Osteocyte (in vitro differentiated cells): ENCODE results near the gene SMAD3. TPM values are rescaled to one million over a fixed set of nuclear protein-coding genes. Genes with fewer than 3 reads are reported as not detected.

Experiments used
- DNase-seq: peaks from one replicate; pipeline ENCODE4 v3.0.0; 2021; ENCODE audit warnings: mixed read lengths; ENCODE audit not compliant: unreplicated experiment; ENCODE audit errors: extremely low spot score
- H3K27ac Mint-ChIP-seq: one replicate; pipeline ENCODE4 v1.8.0; 2021; ENCODE audit warnings: mild to moderate bottlenecking, mixed read lengths; ENCODE audit not compliant: unreplicated experiment
- H3K27me3 Mint-ChIP-seq: one replicate; pipeline ENCODE4 v1.8.0; 2021; ENCODE audit warnings: mixed read lengths; ENCODE audit not compliant: unreplicated experiment
- H3K36me3 Mint-ChIP-seq: one replicate; pipeline ENCODE4 v1.8.0; 2021; ENCODE audit warnings: mixed read lengths; ENCODE audit not compliant: unreplicated experiment
- H3K4me1 Mint-ChIP-seq: one replicate; pipeline ENCODE4 v1.8.0; 2021; ENCODE audit warnings: mixed read lengths; ENCODE audit not compliant: unreplicated experiment
- H3K4me3 Mint-ChIP-seq: one replicate; pipeline ENCODE4 v1.8.0; 2021; ENCODE audit warnings: mild to moderate bottlenecking, moderate library complexity, mixed read lengths; ENCODE audit not compliant: unreplicated experiment
- H3K9me3 Mint-ChIP-seq: one replicate; pipeline ENCODE4 v1.8.0; 2021; ENCODE audit warnings: mixed read lengths; ENCODE audit not compliant: unreplicated experiment
- CTCF ChIP-seq: fragments of 200-600 bp; sonication (generic); IDR thresholded peaks from 2 replicates; pipeline ENCODE4 v1.5.0; 2021; ENCODE audit warnings: antibody characterized with exemption, mild to moderate bottlenecking, moderate library complexity
- total RNA-seq: library from RNA; stranded (reverse); gene quantifications from 2 replicates; pipeline ENCODE4 v1.2.1, GENCODE V29; 2021

The SMAD3 gene
- total RNA-seq, 1 donor from 2014 or later, result 39.7 TPM

GRCh38 chr15:67156426-67156825 lies 91.0 kb downstream of the SMAD3 start:
- DNase-seq, result no peak
- no peak for TF ChIP-seq CTCF
- peaks cover 8% of the 10 kb centered on the region for H3K36me3 Mint-ChIP-seq
- H3K27me3 Mint-ChIP-seq, result no peaks in the 10 kb centered on the region
- no peak overlapping the region for H3K27ac Mint-ChIP-seq
- no peaks in the 10 kb centered on the region for H3K9me3 Mint-ChIP-seq
- peaks cover 17% of the 10 kb centered on the region for H3K4me1 Mint-ChIP-seq
- H3K4me3 Mint-ChIP-seq, result no peak overlapping the region

GRCh38 chr15:67156834-67157233 lies 91.4 kb downstream of the SMAD3 start:
- TF ChIP-seq CTCF, result no peak
- Mint-ChIP-seq H3K36me3 (peaks cover 8% of the 10 kb centered on the region), H3K27ac (no peak overlapping the region), H3K4me3 (no peak overlapping the region), H3K9me3 (no peaks in the 10 kb centered on the region), H3K27me3 (no peaks in the 10 kb centered on the region), H3K4me1 (peaks cover 18% of the 10 kb centered on the region)
- DNase-seq, result no peak

GRCh38 chr15:67157521-67158252 lies 92.3 kb downstream of the SMAD3 start:
- no peaks in the 10 kb centered on the region for H3K27me3 Mint-ChIP-seq
- H3K9me3 Mint-ChIP-seq, result no peaks in the 10 kb centered on the region
- no peak overlapping the region for H3K4me3 Mint-ChIP-seq
- peaks cover 8% of the 10 kb centered on the region for H3K36me3 Mint-ChIP-seq
- H3K27ac Mint-ChIP-seq, result no peak overlapping the region
- peaks cover 17% of the 10 kb centered on the region for H3K4me1 Mint-ChIP-seq
- DNase-seq, result no peak
- TF ChIP-seq CTCF, result no peak

GRCh38 chr15:67158367-67158766 lies 93.0 kb downstream of the SMAD3 start:
- Mint-ChIP-seq H3K36me3 (peaks cover 8% of the 10 kb centered on the region), H3K4me1 (peaks cover 18% of the 10 kb centered on the region), H3K27ac (no peak overlapping the region), H3K4me3 (no peak overlapping the region), H3K27me3 (no peaks in the 10 kb centered on the region), H3K9me3 (no peaks in the 10 kb centered on the region)
- DNase-seq, result no peak
- TF ChIP-seq CTCF, result no peak

GRCh38 chr15:67161412-67161811 lies 96.0 kb downstream of the SMAD3 start:
- Mint-ChIP-seq H3K27ac (no peak overlapping the region), H3K27me3 (no peaks in the 10 kb centered on the region), H3K4me3 (no peak overlapping the region), H3K9me3 (no peaks in the 10 kb centered on the region), H3K4me1 (peaks cover 44% of the 10 kb centered on the region), H3K36me3 (peaks cover 3% of the 10 kb centered on the region)
- no peak for TF ChIP-seq CTCF
- no peak for DNase-seq
